WTC11 (cell line): Measurements from ENCODE around the gene DNM1.

Experiments
- TF ChIP-seq, protein P1 (sequence below): fragments of 200-600 bp; IDR thresholded peaks from 2 replicates; pipeline ENCODE4 v1.8.0; 2022; ENCODE audit warnings: antibody characterized with exemption
- TF ChIP-seq, protein P2 (sequence below): sonication (generic); formaldehyde crosslinking; conservative IDR thresholded peaks from 2 replicates; pipeline ENCODE4 v1.8.1; 2022; ENCODE audit warnings: mild to moderate bottlenecking, missing genetic modification reagents

- TF ChIP-seq, protein P1, sequence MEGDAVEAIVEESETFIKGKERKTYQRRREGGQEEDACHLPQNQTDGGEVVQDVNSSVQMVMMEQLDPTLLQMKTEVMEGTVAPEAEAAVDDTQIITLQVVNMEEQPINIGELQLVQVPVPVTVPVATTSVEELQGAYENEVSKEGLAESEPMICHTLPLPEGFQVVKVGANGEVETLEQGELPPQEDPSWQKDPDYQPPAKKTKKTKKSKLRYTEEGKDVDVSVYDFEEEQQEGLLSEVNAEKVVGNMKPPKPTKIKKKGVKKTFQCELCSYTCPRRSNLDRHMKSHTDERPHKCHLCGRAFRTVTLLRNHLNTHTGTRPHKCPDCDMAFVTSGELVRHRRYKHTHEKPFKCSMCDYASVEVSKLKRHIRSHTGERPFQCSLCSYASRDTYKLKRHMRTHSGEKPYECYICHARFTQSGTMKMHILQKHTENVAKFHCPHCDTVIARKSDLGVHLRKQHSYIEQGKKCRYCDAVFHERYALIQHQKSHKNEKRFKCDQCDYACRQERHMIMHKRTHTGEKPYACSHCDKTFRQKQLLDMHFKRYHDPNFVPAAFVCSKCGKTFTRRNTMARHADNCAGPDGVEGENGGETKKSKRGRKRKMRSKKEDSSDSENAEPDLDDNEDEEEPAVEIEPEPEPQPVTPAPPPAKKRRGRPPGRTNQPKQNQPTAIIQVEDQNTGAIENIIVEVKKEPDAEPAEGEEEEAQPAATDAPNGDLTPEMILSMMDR, result no peak
- TF ChIP-seq, protein P2, sequence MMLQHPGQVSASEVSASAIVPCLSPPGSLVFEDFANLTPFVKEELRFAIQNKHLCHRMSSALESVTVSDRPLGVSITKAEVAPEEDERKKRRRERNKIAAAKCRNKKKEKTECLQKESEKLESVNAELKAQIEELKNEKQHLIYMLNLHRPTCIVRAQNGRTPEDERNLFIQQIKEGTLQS (CRISPR knock-in tag), result no peak
Observed at GRCh38 chr9:128163523-128164306, 39.5 kb upstream of the DNM1 start.
